GM21723 (cell line): ENCODE results near the gene CLEC16A.
A peak's percentile ranks its signal among the peaks of the same experiment; 100 is the strongest.

ENCODE experiments used
- ATAC-seq: cut with Tn5 transposase; IDR thresholded peaks from one replicate; pipeline ENCODE4 v1.9.1; 2021; ENCODE audit warnings: mild to moderate bottlenecking, moderate library complexity; ENCODE audit not compliant: unreplicated experiment

The CLEC16A gene

GRCh38 chr16:11075163-11075562, 130.8 kb downstream of the CLEC16A start:
- no peak for ATAC-seq

- ATAC-seq: peak; percentile 56
These were observed 132.1 kb downstream of the CLEC16A start for GRCh38 chr16:11076259-11077018.

GRCh38 chr16:11078812-11079459, 134.6 kb downstream of the CLEC16A start:
- no peak for ATAC-seq

- ATAC-seq: no peak
These were observed 135.4 kb downstream of the CLEC16A start for GRCh38 chr16:11079652-11080187.

- ATAC-seq: no peak
These were observed 136.1 kb downstream of the CLEC16A start for GRCh38 chr16:11080327-11080967.

GRCh38 chr16:11080999-11081630, 136.8 kb downstream of the CLEC16A start:
- ATAC-seq: no peak

- ATAC-seq: no peak
These were observed 137.9 kb downstream of the CLEC16A start for GRCh38 chr16:11082108-11082859.

- no peak for ATAC-seq
These were observed 138.6 kb downstream of the CLEC16A start for GRCh38 chr16:11082860-11083388.

GRCh38 chr16:11084484-11084875, 140.1 kb downstream of the CLEC16A start:
- ATAC-seq: no peak

- ATAC-seq: no peak
These were observed 140.6 kb downstream of the CLEC16A start for GRCh38 chr16:11084876-11085485.

GRCh38 chr16:11085916-11086315, 141.6 kb downstream of the CLEC16A start:
- ATAC-seq: no peak

- ATAC-seq: no peak
These were observed 143.3 kb downstream of the CLEC16A start for GRCh38 chr16:11087691-11088073.

- no peak for ATAC-seq
These were observed 143.8 kb downstream of the CLEC16A start for GRCh38 chr16:11088074-11088730.

GRCh38 chr16:11088831-11089230, 144.5 kb downstream of the CLEC16A start:
- ATAC-seq: no peak

- no peak for ATAC-seq
These were observed 145.2 kb downstream of the CLEC16A start for GRCh38 chr16:11089504-11090124.

GRCh38 chr16:11090232-11090631, 145.9 kb downstream of the CLEC16A start:
- ATAC-seq: no peak

GRCh38 chr16:11091021-11091785, 146.8 kb downstream of the CLEC16A start:
- ATAC-seq: no peak
